ENCODE measurements around the gene ST6GALNAC1.

Gene ST6GALNAC1

GRCh38 chr17:76643553-76644148, at the start of gene ST6GALNAC1:
Gene ST6GALNAC1, minus strand, starts transcription at chr17:76643757. Its CDS starts 119 bp downstream, at chr17:76643638.
- DNase-seq (ENCODE audit: low read depth in 2 of 2), result no peak

- no peak for DNase-seq (ENCODE audit: low read depth in 2 of 2)
These were observed 48.0 kb upstream of the ST6GALNAC1 start for GRCh38 chr17:76691379-76692191.

- DNase-seq (ENCODE audit: low read depth in 2 of 2), result no peak
These were observed 47.2 kb upstream of the ST6GALNAC1 start for GRCh38 chr17:76690596-76691280.

- no peak for DNase-seq (ENCODE audit: low read depth in 2 of 2)
These were observed 46.3 kb upstream of the ST6GALNAC1 start for GRCh38 chr17:76689859-76690258.

- DNase-seq (ENCODE audit: low read depth in 2 of 2), result no peak
These were observed 44.6 kb upstream of the ST6GALNAC1 start for GRCh38 chr17:76688165-76688622.

- no peak for DNase-seq (ENCODE audit: low read depth in 2 of 2)
These were observed 44.0 kb upstream of the ST6GALNAC1 start for GRCh38 chr17:76687298-76688164.

- no peak for DNase-seq (ENCODE audit: low read depth in 2 of 2)
These were observed 43.2 kb upstream of the ST6GALNAC1 start for GRCh38 chr17:76686538-76687297.

GRCh38 chr17:76685846-76686245, 42.3 kb upstream of the ST6GALNAC1 start:
- DNase-seq (ENCODE audit: low read depth in 2 of 2), result no peak

GRCh38 chr17:76685366-76685765, 41.8 kb upstream of the ST6GALNAC1 start:
- no peak for DNase-seq (ENCODE audit: low read depth in 2 of 2)

- no peak for DNase-seq (ENCODE audit: low read depth in 2 of 2)
These were observed 41.2 kb upstream of the ST6GALNAC1 start for GRCh38 chr17:76684756-76685155.

- no peak for DNase-seq (ENCODE audit: low read depth in 2 of 2)
These were observed 40.6 kb upstream of the ST6GALNAC1 start for GRCh38 chr17:76683921-76684745.

GRCh38 chr17:76683011-76683755, 39.6 kb upstream of the ST6GALNAC1 start:
- DNase-seq (ENCODE audit: low read depth in 2 of 2), result no peak

GRCh38 chr17:76682296-76682695, 38.7 kb upstream of the ST6GALNAC1 start:
- DNase-seq (ENCODE audit: low read depth in 2 of 2), result no peak

GRCh38 chr17:76681222-76682137, 37.9 kb upstream of the ST6GALNAC1 start:
- DNase-seq (ENCODE audit: low read depth in 2 of 2), result no peak

- DNase-seq (ENCODE audit: low read depth in 2 of 2), result no peak
These were observed 35.7 kb upstream of the ST6GALNAC1 start for GRCh38 chr17:76679239-76679638.

- no peak for DNase-seq (ENCODE audit: low read depth in 2 of 2)
These were observed 34.8 kb upstream of the ST6GALNAC1 start for GRCh38 chr17:76678330-76678729.

- no peak for DNase-seq (ENCODE audit: low read depth in 2 of 2)
These were observed 33.8 kb upstream of the ST6GALNAC1 start for GRCh38 chr17:76677406-76677805.

- DNase-seq (ENCODE audit: low read depth in 2 of 2), result no peak
These were observed 33.1 kb upstream of the ST6GALNAC1 start for GRCh38 chr17:76676629-76677028.

Data from fibroblast of skin of left biceps (primary cell).